Cardiac muscle cell (in vitro differentiated cells and primary cell): ENCODE results near the gene SLC9A9. TPM values are rescaled to one million over a fixed set of nuclear protein-coding genes. Genes with fewer than 3 reads are reported as not detected.

Experiments
- DNase-seq, 2 donors: peaks; one replicate each; pipeline versions ENCODE4 v3.0.0 to v3.0.0-alpha.2; 2010 to 2017; ENCODE audit warnings: low read depth in 1 of 2, low spot score in 1 of 2
- H3K27ac ChIP-seq: fragments of 200-600 bp; sonication (generic); 2 replicates; pipeline ENCODE4 v1.5.1; 2016
- H3K27me3 ChIP-seq: fragments of 200-600 bp; sonication (generic); 2 replicates; pipeline ENCODE4 v1.6.0; 2016; ENCODE audit warnings: control low read depth
- H3K36me3 ChIP-seq: fragments of 200-600 bp; sonication (generic); 2 replicates; pipeline ENCODE4 v1.5.1; 2016; ENCODE audit warnings: control low read depth
- H3K4me1 ChIP-seq: fragments of 200-600 bp; sonication (generic); 2 replicates; pipeline ENCODE4 v1.8.1; 2017; ENCODE audit warnings: low read depth, mild to moderate bottlenecking, mixed run types
- H3K4me3 ChIP-seq: fragments of 200-600 bp; sonication (generic); 2 replicates; pipeline ENCODE4 v1.5.1; 2016; ENCODE audit warnings: mild to moderate bottlenecking
- H3K9me3 ChIP-seq: fragments of 200-600 bp; sonication (generic); 2 replicates; pipeline ENCODE4 v1.5.1; 2017; ENCODE audit warnings: low read depth, mild to moderate bottlenecking, control low read depth
- CTCF ChIP-seq: IDR thresholded peaks from 2 replicates; pipeline ENCODE4 v1.5.1; 2012; ENCODE audit warnings: low read depth, mild to moderate bottlenecking, low read length
- polyA plus RNA-seq: library from polyadenylated mRNA; unstranded; fragments of >200 nt; fragmentation: Nextera tagmentation; extraction: Ambion mirVana; gene quantifications from 2 replicates; pipeline ENCODE4 v1.2.1, GENCODE V29; 2016
- total RNA-seq: library from RNA; depleted of rRNA; stranded (reverse); fragments of >200 nt; gene quantifications from 2 replicates; pipeline ENCODE4 v1.2.3, GENCODE V29; 2016

The SLC9A9 gene
- total and polyA plus RNA-seq, 2 experiments from 2014 or later, result 0.73 to 1.5 TPM

DNA sequence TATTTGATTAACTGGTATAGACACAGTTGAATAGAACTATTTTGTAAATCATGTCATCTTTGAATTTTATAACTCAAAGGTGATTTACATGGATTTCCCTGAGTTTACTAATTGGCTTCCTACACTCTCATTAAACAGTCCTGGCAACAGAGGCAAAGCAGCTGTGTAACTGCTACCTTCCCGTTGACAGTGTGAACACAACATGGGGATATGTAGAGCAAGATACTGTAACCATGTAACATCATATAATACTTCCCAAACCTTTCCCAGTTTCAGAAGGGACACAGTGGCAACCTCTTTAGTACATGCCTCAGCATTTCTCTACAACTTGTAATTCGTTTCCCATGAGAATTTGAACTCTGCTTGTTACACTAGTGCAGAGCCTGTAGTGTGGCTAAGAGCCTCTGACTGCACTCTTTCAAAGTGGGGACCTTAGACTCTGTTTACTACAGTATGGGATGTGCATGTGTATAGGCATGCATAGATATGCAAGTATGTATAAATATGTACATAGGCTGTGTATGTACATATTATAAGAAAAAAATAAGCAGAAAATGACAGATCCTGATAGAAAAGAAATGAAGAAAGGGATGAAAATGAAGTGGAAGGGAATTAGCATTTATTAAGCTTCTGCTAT is 299.3 kb downstream of the SLC9A9 start:
- H3K4me1 ChIP-seq, result no peaks in the 10 kb centered on the region
- no peaks in the 10 kb centered on the region for H3K27me3 ChIP-seq
- H3K27ac ChIP-seq, result no peak overlapping the region
- no peak for TF ChIP-seq CTCF
- H3K9me3 ChIP-seq, result no peaks in the 10 kb centered on the region
- no peak overlapping the region for H3K4me3 ChIP-seq
- DNase-seq, result no peak
- no peaks in the 10 kb centered on the region for H3K36me3 ChIP-seq

GRCh38 chr3:143548393-143548792 is 299.9 kb downstream of the SLC9A9 start:
- no peaks in the 10 kb centered on the region for H3K36me3 ChIP-seq
- no peaks in the 10 kb centered on the region for H3K4me1 ChIP-seq
- H3K9me3 ChIP-seq, result no peaks in the 10 kb centered on the region
- no peak overlapping the region for H3K27ac ChIP-seq
- DNase-seq, result no peak
- H3K27me3 ChIP-seq, result no peaks in the 10 kb centered on the region
- TF ChIP-seq CTCF, result no peak
- H3K4me3 ChIP-seq, result no peak overlapping the region

DNA sequence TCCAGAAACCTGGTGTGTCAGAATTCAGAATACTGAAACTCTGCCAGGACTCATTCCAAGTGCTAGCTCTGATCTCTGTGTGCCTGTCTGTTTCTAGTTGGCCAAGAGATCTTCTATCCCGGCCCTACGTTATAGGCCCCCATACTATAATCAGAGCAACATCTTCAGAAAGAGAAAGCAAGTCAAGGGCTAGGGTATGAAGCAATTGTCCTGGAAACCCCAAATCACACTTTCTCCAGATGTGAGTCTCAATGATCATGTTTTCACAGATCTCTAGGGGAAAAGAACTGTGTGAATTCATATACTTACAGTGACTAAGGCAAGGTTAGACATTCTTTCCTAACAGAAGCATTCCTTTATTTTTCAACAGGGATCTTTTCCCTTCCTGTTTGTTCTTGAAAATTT is 309.7 kb downstream of the SLC9A9 start:
- Histone ChIP-seq H3K9me3 (no peaks in the 10 kb centered on the region), H3K4me1 (no peaks in the 10 kb centered on the region), H3K4me3 (no peak overlapping the region), H3K27ac (no peak overlapping the region), H3K36me3 (no peaks in the 10 kb centered on the region), H3K27me3 (no peaks in the 10 kb centered on the region)
- DNase-seq, result peak in 1 of 2 donors; percentile 78
- TF ChIP-seq CTCF, result no peak

DNA sequence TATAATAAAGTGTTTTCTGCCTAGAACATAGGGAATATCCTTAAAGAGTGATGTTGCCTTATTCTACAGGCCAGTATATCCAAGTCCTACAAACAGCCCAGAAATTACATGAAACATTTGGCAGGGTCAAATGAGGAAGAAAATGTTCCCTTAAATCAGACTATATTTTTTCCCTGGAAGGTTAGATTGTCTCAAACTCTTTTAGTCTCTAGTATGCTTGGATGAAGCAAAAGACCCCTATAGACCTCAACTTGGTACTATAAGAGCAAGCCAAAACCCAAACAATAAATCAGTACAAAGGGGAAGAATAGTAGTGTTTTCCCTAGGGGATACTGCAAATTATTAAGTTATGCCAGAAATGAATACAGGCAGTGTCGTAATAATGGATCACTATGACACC is 310.2 kb downstream of the SLC9A9 start:
- TF ChIP-seq CTCF, result no peak
- Histone ChIP-seq H3K36me3 (no peaks in the 10 kb centered on the region), H3K4me1 (no peaks in the 10 kb centered on the region), H3K9me3 (no peaks in the 10 kb centered on the region), H3K4me3 (no peak overlapping the region), H3K27me3 (no peaks in the 10 kb centered on the region), H3K27ac (no peak overlapping the region)
- DNase-seq, result no peak

- no peak overlapping the region for H3K4me3 ChIP-seq
- no peaks in the 10 kb centered on the region for H3K4me1 ChIP-seq
- no peaks in the 10 kb centered on the region for H3K9me3 ChIP-seq
- no peaks in the 10 kb centered on the region for H3K36me3 ChIP-seq
- TF ChIP-seq CTCF, result no peak
- H3K27ac ChIP-seq, result no peak overlapping the region
- DNase-seq, result peak in 1 of 2 donors; percentile 92
- no peaks in the 10 kb centered on the region for H3K27me3 ChIP-seq
These were observed 311.3 kb downstream of the SLC9A9 start for GRCh38 chr3:143536817-143537535.
